Measurements from ENCODE around the gene TCFL5. TPM values are rescaled to one million over a fixed set of nuclear protein-coding genes. Genes with fewer than 3 reads are reported as not detected.

The TCFL5 gene
- total RNA-seq, 4 donors from 2014 or later, result 12.1 to 13.9 (median 13.1) TPM

DNA sequence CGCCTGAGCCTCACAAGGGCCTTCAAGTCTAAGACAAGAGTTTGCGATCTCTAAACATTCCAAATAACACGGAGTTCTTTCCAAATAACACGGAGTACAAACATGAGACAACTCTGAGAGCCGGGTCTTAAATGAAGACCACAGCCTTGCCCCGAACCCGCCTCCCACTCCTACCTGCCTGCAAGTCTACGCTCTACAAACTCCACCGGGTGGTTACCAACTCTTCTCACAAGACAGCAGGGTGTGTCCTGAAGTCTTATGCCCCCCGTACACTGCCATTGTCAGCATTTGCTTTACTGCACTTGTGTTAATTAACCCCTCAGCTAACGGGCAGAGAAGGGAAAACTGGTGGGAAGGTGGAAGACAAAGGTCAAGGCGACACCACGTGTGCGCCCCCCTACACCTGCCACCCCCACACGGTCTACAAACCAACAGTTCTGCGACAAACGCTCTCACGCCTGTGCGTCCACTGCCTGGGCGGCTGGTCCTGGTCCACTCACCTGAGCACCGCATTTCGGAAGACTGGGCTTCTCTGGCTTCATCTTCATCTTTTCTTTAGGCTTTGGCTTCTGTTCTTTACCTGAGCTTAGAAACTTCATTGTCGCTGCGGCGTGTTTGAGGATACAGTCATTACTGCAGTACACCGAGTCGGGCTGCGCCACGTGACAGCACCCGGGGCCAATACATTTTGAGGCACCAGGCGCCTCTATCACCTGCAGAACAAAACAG lies 45.2 kb upstream of the TCFL5 start:
- intact Hi-C loops (cut with DNase I; ENCODE audit: low total_unique reads), result no loop called here

DNA sequence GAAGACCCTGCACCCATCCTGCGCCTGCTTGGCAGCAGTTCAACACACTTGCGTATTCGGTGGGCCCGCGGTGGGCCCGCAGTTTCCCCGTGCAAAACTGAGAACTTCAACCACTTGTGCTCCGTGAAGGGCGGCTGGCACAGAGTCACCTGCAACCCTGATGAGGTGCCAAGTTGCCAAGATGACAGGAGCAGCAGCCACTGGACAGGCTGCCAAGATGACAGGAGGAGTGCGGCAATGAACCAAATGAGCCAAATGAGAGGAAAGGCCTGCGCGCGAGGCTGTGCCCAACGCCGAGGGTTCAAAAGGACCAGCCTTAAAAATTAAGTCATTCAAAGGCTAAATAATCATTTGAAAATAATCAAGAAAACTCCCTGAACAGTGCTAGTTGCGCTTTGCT lies 44.6 kb upstream of the TCFL5 start:
- WGBS, 2 donors, result 90 to 95% methylated on average over 16 of the region's 16 CpGs
- intact Hi-C loops (cut with DNase I; ENCODE audit: low total_unique reads), result no loop called here
- TF ChIP-seq POLR2A (IDR thresholded peaks at IDR 0.05), result no peak
- TF ChIP-seq, protein P1, sequence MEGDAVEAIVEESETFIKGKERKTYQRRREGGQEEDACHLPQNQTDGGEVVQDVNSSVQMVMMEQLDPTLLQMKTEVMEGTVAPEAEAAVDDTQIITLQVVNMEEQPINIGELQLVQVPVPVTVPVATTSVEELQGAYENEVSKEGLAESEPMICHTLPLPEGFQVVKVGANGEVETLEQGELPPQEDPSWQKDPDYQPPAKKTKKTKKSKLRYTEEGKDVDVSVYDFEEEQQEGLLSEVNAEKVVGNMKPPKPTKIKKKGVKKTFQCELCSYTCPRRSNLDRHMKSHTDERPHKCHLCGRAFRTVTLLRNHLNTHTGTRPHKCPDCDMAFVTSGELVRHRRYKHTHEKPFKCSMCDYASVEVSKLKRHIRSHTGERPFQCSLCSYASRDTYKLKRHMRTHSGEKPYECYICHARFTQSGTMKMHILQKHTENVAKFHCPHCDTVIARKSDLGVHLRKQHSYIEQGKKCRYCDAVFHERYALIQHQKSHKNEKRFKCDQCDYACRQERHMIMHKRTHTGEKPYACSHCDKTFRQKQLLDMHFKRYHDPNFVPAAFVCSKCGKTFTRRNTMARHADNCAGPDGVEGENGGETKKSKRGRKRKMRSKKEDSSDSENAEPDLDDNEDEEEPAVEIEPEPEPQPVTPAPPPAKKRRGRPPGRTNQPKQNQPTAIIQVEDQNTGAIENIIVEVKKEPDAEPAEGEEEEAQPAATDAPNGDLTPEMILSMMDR (IDR thresholded peaks at IDR 0.05), result no peak
- no peak for DNase-seq (ENCODE audit: low spot score in 2 of 2)
- H3K4me3 ChIP-seq (ENCODE audit: low read depth, poor library complexity, severe bottlenecking), result no peak overlapping the region

More for the DNA sequence above, 45.2 kb upstream of the TCFL5 start:
- no peak for DNase-seq (ENCODE audit: low spot score in 2 of 2)
- no peak overlapping the region for H3K4me3 ChIP-seq (ENCODE audit: low read depth, poor library complexity, severe bottlenecking)
- 92 to 93% methylated on average over 31 of the region's 31 CpGs for WGBS, 2 donors
- TF ChIP-seq, protein P1 (IDR thresholded peaks at IDR 0.05), result no peak
- no peak for TF ChIP-seq POLR2A (IDR thresholded peaks at IDR 0.05)

DNA sequence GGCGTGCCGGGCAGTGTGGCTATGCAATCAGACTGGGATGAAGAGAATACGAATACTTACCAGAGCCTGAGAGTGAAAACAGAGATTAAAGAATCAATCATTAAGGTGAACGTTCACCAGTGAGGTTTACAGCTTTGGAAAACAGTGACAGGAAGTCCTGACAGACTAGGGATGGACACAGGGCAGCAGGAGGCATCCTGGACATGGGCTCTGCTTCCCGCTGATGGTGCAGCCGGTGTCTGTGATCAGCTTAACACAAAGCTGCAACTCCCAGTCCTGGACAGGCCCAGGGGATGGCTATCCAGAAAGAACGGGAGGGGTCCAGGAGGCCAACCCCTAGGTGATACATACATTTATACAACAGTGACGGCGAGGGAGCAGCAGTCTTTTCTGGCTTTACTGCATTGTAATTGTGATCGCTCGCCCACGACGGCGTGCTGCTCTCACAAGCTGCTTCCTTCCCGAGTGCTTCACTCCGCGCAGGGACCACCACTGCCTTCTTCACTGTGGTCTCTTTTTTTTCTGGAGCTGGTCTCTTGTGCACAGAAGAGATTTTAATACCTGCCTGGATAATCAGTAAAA lies 44.0 kb upstream of the TCFL5 start:
- 86 to 91% methylated on average over 17 of the region's 17 CpGs for whole genome bisulfite sequencing, 2 donors
- H3K4me3 ChIP-seq (ENCODE audit: low read depth, poor library complexity, severe bottlenecking), result no peak overlapping the region
- TF ChIP-seq, protein P1 (IDR thresholded peaks at IDR 0.05), result no peak
- TF ChIP-seq POLR2A (IDR thresholded peaks at IDR 0.05), result no peak
- intact Hi-C loops (cut with DNase I; ENCODE audit: low total_unique reads), result no loop called here
- DNase-seq (ENCODE audit: low spot score in 2 of 2), result no peak

DNA sequence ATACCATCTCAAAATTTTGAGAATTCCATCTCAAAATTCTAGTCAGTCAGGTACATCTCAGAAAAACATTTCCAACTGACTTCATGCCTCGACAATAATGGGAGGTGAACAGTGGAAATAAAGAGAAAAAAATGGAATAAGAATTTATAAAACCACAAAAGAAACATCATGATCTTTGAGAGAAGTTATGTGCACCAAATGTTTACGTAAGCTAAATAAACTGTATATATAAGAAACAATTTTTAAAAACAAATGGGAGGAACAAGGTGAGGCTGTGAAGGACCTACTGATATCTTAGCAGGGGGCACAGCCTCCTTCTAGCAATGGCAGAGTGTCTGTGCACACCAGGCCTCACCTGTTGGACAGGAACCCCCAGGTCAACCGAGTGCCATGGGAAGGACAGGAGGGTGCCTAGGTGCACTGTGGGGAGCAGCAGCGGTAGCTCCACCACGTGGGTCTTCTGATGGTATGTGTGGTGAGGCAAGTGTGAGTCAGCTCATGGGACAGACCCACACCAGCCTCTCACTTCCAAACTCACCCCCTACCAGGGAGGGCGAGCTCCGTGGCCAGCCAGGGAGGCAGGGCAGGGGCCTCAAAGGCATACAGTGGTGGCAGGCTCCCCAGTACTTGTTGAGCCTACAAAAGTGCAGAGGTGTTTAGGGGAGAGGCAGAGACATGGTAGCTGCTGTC lies 41.4 kb upstream of the TCFL5 start:
- DNase-seq (ENCODE audit: low spot score in 2 of 2), result no peak
- 66 to 74% methylated on average over 7 of the region's 7 CpGs for WGBS, 2 donors
- intact Hi-C loops (cut with DNase I; ENCODE audit: low total_unique reads), result no loop called here
- no peak for TF ChIP-seq POLR2A (IDR thresholded peaks at IDR 0.05)
- TF ChIP-seq, protein P1 (IDR thresholded peaks at IDR 0.05), result no peak
- no peak overlapping the region for H3K4me3 ChIP-seq (ENCODE audit: low read depth, poor library complexity, severe bottlenecking)

DNA sequence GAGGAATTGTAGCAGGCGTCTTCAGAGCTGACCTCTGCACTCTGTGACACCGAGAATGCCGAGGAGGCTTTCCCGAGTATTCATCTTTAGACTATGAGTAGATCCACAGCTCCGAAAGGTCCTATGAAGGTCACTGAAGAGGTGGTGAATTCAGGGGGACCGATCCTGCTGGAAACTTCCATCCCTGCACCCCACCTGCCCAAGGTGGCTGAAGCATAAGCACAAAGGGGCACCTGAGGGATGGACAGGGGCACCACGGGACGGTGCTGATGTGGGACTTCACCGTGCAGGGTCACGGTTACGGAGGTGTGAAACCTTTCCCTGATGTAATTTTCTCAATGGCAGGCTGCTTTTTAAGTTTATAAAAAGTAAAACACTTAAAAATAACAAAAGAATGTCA lies 40.3 kb upstream of the TCFL5 start:
- intact Hi-C loops (cut with DNase I; ENCODE audit: low total_unique reads), result no loop called here
- 87 to 94% methylated on average over 11 of the region's 11 CpGs for WGBS, 2 donors
- TF ChIP-seq, protein P1 (IDR thresholded peaks at IDR 0.05), result no peak
- no peak for TF ChIP-seq POLR2A (IDR thresholded peaks at IDR 0.05)
- DNase-seq (ENCODE audit: low spot score in 2 of 2), result no peak
- no peak overlapping the region for H3K4me3 ChIP-seq (ENCODE audit: low read depth, poor library complexity, severe bottlenecking)

Data from lower leg skin (tissue), 4 donors.